Right forelimb (tissue), 1 donor: ENCODE measurements around the gene MSRB1.
"Not testable (repeated sequence)": the region's sequence is repeated elsewhere in the genome, so short reads cannot be mapped to it uniquely, and the experiment has no call there.

ENCODE experiments used
- DNase-seq: peaks from one replicate; pipeline ENCODE4 v3.0.0-alpha.2; 2018

Gene MSRB1

DNA sequence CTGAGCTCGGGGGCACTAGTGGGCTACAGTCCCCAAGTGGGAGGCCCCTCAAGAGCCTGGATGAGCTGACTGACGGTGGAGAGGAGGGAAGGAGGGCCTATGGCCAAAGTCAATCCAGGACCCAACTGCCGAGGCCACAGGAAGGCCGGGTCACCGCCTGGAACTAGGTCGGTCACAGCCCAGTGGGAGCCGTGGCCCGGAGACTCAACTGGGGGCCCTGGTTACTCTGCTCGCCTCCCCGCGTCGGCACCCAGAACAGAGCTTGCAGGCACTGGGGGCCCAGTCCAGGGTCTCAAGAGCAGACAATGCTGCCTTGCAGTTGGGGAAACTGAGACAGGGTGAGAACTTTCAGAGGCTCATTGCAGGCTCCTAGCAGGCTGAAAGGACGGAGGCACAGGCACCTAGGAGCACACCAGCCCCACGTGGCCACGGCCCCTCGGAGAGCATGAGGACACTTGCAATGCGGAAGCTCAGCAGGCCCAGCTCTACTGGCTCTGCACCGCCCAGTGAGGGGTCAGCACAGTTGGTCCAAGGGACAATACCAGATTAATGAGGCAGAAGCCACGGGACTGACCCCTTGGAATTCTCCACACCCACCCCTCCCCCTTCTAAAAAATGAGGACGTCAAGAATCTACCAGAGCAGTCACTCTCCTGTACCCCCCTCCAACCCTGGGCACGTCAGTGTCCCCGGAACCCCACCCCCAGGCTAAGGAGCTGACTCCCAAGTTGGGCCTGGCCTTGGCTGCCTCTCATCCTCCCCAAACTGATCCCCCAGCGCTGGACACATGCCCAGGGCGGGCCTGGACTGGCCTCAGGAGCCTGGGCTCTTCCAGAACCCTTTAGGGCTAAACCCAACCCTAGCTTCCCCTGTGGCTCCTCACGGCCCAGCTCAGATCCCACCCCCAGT lies 27.0 kb downstream of the MSRB1 start:
- no peak for DNase-seq

DNA sequence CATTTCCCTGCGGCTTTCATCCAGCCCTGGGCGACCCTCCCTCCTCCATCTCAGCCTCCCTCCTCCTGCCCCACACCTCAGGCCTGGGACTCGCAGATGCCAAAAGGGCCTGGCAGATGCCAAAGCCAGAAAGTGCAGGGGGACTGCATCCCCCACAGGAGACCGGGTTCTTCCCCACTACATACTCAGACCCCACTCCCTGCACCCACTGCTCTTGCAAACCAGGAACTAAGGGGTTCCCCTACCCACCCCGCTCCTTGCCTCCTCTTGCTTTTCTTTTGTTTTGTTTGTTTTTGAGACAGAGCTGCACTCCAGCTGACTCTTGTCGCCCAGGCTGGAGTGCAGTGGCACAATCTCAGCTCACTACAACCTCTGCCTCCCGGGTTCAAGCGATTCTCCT lies 28.0 kb downstream of the MSRB1 start:
- DNase-seq: no peak

DNA sequence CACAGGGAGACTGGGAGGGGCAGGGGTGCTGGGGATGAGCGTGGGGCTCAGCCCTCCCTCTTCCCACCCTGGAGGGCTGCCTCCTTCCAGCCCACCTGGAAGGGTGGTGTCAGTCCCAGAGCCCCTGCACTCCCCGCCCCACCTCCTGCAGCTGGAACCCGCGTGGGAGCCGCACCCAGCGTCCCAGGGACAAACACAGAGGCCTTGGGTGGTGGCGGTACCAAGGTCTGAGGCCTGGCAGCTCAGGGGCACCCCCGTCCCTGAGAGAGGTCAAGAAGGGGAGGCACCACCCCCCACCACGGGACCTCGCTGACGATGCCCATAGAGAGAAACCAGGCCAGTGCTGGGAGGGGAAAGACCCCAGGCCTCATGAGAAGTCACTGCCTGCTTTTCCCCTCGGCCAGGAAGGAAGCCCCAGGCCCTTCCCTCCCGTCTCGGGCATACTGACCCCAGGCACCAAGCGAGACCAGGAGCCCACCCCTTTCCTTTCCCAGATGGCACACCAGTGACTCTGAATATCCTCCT lies 28.9 kb downstream of the MSRB1 start:
- no peak for DNase-seq

DNA sequence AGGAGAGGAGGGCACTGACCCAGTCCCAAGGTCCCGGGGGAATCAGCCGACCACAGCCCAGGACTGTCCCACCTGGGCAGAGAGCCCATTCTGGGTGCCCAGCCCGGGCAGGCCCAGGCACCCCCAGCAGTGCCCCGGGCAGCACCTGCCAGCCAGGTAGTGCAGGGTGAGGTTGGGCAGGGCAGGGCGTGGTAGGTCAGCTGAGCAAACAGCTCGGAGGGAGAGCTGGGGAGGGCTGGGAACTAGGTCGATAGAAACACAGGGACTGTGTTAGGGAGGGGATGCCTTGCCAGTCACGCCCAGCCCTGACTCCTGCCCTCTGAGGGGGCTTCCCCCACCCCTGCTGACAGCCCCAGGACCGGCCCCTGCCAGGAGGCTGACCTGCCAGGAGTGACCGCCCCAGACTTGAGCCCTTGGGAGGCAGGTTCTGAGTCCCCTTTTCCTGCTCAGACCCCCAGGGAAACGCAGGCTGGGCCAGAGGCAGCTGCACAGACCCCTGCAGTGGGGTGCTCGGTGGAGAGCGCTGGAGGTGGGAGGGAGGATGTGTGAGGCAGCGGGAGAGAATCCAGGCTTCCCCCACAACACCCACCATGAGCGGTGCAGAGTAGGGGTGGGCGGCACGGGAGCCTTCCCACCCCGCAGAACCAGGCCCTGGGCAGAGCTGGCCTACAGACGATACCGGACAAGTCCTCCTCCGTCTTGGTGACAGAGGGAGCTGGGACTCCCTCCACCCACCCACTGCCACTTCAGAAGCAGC lies 29.5 kb downstream of the MSRB1 start:
- DNase-seq: no peak

DNA sequence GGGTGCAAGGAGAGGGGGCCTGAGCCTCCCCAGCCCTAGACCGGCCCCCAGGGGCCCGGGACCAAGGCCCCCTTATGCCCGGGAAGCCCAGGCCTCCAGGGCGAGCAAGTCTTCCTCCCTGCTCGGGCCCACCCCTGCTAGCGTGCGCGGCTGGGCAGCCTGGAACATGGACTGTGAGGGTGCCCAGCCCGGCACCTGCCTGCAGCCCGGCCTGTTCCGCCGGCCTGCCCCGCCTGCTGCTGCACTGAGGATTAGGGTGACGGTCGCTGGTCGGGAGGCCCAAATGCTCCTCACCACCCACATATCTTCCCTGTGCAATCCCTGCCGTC lies 30.8 kb downstream of the MSRB1 start:
- DNase-seq: no peak

DNA sequence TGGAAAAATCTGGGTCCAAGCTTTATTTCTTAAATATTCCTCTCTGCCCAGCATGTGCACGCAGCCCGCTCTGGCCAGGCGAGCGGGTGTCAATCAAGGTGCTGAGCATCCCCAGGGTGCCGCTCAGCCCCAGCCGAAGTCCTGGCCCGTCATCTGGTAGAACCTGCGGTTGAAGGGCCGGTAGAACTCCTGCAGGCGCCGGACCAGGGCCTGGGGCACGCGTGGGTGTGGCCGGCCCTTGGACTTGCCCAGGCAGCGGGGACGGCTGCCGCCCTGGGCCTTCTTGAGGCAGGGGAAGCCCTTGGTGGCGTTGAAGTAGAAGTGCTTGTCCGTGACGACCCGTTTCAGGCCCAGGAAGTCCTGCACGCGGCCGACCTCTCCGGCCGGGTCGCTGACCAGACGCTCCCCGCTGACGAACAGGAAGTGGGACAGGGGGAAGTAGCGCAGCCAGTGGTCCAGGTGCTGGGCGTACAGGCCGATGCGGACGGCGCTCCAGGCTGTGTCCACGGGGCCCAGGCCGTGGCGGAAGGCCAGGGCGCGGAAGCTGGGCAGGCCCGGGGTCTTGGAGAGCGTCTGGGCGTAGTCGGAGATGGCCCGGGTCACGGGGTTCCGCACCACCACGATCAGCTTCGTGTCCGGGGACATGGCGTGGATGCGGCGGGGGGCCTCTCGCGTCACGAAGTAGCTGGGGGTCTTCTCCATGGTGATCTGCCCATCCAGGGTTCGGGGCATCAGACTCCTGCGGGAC lies 31.4 kb downstream of the MSRB1 start:
- DNase-seq: peak; percentile 37

DNA sequence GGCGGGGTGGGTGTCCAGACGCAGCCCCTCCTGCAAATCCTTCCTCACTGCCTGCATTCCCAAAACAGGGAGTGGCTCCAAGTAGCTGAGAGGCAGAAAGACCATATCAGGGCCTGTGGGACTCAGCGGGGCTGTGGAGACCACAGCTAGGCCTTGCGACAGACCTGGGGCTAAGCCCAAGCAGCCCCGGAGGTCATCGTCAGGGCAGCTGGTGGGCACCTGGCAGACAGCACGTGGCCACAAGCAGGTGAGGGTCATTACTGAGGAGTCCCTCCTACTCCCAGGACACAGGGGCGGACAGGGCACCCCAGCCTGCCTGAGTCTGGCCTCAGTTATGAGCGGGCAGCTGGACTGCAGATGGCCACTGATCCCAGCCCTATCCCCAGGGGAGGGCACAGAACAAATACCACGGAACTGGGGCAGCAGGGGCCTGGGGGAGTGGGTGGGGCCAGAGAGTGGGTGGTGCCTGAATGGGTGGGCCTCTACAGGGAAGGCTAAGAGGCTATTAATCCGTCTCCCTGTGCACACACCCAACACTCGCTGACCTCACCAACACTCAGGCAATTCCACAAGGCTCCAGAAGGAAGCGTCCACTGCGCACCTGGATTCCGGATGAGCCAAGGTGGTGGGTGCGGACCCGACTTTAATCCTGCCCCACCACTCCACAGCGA lies 33.3 kb downstream of the MSRB1 start:
- no peak for DNase-seq

DNA sequence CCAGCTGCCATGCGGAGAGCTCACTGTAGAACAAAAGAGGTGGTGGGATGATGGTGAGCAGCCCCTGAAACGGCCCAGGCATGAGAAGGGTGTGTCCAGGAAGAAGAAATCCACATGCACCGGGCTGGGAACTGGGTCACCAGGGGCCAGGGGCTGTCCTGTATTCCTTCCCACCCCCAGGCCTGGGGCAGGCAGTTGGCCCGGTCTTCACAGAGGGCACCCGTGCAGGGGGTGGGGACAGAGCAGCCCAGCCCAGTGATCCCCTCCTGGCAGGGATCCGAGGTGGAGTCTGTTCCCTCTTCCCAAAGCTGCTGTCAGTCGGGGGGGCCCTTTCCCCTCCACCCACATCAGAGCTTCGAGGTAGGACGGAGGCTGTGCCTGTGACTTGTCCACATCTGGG lies 34.0 kb downstream of the MSRB1 start:
- no peak for DNase-seq

DNA sequence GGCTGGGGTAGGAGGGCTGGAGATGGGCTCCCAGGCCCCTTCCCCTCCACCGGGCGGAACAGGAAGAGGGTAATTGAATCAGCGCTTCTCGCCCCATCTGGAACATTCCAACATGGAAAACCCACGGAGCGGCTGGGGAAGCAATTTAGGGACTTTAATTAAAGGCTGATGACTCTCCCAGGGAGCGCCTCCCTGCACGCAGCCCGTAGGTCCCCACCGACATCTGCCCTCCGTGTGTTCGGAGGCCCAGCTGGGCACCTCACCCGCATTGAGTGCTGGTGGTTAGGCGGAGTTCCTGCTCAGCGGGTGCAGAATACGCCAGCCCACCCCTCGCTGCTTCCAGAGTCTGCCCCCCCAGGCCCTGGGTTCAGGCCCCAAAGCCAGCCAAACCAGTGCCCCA lies 34.8 kb downstream of the MSRB1 start:
- DNase-seq: no peak

DNA sequence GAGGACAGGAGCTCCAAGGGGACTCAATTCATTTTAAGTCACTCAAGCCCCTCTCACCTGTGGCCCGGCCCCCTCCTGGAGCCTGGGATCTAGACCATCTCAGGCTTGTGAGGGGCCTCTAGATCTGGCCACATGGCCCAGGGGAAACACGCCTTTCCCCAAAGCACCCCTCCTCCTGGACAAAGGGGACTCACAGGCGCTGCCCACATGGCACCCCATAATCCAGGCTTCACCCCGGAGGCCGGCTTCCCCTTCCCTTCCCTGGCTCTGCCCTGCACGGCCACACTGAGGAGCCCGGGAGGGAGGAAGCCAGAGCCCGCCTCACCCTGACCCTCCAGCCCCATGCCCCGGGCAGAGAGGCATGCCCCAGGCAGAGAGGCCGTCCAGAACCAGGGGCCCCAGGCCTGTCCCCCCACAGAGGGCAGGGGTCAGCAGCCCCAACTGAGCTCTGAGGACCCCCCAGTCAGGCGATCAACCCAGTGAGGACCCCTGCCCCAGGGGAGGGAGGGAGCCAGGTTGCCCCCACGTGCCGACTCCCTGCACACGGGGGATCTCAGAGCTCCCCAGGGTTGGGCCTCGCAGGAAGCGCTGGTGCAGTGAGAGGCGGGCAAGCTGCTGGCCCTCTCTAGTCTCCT lies 35.7 kb downstream of the MSRB1 start:
- no peak for DNase-seq

DNA sequence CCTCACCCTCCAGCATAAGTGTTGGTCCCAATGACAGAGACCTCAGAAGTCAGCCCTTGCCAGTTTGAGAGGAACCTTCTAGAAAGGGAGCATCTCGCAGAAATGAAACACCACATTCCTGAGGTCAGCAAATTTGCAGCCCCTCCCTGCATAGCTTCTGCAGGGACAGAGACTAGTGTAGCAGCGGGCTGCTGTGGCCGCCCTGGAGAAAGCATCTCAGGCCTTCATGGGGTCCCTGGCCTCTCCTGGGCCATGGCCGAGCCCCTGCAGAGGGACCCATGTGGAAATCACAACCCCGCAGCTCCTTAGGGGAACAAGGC lies 36.2 kb downstream of the MSRB1 start:
- no peak for DNase-seq

DNA sequence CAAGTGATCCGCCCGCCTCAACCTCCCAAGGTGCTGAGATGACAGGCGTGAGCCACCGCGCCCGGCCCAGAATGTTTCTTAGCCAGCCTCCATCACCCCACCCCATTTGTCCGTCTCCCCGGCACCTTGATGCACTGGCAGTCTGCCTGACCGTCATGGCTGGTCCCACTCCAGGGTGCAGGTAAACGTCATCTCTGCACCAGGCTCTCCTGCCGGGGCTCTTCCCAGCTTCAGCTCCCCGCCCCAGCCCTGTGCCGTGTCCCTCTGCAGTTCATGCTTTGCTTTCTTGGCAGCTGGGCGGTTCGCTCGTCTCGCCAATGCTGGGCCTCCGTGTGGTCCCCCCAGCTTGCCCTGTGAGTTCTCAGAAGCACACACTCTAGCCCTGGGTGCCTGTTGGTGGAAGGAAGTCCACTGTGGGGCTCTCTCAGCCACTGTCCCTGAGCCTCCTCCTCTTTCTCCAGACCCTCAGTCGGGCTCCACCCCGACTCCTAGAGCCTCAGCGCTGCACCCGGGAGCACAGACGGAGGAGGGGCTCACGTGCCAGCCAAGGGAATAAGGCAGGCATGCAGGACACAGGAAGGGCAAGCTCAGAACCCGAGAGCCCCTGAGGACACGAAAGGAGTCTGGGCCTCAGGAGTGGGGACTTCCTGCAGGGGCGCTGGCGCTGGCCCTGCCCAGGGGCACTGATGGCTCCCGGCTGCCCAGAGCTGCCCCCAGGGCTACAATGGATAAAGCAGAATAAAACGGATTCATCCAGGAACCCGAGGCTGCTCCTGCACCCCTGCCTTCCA lies 36.7 kb downstream of the MSRB1 start:
- no peak for DNase-seq

DNA sequence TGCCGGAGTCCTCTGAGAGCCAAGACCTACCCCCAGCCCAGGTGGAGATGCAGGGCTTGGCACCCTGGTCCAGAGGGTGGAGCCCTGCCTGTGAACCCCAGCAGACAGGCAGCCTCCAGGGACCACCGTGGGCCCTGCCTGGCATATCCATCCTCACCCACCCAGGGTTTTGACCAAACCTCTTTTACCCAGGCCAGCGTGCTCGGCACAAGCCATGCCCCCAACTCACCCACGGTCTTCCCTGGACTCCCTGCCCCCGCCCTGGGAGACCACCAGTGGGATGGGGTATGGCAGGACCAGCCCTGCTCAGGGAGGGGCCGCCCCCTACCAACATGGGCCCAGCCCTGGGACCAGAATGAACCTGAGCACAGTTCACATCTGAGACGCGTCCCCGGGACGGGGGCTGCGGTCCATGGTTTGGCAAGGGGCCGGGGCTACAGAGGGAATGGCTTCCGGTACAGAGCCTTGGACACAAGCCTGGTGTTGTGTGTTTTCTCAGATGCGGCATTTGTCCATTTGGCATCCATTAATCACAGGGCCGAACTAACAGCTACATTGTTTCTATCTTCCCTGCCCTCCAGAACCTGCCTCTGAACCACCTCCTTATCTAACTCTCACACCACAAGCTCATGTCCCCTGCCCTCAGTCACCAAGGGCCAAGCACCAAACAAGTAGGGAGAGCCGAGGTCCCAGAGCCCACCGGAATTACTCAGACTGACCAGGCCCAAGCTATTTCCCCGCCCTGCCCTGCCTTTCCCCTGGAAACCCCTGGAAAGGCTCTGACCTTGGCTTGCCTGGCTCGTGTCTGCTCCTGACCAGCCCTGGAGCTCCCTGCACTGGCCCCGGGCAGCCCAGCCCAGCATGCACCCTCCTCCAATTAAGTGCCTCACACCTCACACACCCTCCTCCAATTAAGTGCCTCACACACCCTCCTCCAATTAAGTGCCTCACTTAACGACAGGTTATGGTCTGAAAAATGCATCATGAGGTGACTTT lies 38.9 kb downstream of the MSRB1 start:
- no peak for DNase-seq

DNA sequence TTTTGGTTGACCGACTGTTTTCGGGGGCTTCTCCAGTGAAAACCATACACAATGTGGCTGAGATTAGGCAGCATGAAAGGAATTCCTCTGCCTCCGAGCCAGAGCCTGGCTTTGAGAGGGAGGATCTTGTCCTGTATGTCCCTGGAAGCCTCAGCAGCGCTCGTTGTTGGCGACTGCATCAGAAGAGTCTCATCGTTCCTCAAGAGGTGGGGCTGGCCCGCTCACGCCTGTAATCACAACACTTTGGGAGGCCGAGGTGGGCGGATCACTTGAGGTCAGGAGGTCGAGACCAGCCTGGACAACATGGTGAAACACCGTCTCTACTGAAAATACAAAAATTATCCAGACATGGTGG lies 39.8 kb downstream of the MSRB1 start:
- no peak for DNase-seq

DNA sequence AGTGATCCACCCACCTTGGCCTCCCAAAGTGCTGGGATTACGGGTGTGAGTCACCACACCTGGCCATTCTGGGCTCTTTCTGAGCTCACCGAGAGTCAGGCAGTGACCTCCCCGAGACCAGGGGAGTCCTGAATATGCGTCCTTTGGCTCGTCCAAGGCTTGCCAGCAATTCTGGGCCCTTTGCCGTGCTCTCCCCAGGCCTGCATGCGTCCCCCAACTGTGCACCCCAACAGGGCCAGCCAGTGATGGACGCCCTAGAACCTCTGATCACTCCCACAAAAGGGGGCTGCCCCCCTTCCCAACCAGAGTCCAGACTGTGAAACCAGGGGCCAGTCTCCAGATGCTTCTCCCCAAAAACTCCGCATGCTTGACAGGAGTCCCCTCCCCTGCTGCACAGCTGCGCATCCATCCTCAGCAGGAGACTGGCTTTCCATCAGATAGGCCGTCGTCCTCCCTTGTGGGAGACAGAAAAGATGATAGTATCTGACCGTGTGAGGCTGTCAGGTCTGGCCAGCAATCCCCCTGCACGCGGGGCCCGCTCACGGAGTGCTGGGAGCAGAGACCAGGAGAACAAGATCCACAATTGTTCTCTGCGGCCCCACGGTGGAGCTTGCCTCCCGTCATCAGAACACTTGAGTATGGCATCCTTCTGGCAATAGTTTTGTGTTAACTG lies 40.3 kb downstream of the MSRB1 start:
- DNase-seq: no peak

DNA sequence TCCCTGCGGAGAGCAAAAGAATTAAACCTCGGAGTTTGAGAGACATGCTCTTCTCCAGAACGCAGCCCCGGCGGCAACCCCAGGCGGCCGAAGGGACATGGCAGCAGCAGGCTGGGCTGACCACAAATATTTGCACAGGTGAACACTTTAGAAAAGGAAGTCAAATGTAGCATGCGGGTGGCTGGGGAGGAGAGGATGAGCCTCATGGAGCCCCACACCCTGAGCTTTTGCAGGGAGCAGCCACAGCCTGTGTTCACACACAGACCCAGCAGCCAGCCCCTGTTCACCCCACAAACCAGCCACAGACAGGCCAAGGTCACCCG lies 42.6 kb downstream of the MSRB1 start:
- no peak for DNase-seq

DNA sequence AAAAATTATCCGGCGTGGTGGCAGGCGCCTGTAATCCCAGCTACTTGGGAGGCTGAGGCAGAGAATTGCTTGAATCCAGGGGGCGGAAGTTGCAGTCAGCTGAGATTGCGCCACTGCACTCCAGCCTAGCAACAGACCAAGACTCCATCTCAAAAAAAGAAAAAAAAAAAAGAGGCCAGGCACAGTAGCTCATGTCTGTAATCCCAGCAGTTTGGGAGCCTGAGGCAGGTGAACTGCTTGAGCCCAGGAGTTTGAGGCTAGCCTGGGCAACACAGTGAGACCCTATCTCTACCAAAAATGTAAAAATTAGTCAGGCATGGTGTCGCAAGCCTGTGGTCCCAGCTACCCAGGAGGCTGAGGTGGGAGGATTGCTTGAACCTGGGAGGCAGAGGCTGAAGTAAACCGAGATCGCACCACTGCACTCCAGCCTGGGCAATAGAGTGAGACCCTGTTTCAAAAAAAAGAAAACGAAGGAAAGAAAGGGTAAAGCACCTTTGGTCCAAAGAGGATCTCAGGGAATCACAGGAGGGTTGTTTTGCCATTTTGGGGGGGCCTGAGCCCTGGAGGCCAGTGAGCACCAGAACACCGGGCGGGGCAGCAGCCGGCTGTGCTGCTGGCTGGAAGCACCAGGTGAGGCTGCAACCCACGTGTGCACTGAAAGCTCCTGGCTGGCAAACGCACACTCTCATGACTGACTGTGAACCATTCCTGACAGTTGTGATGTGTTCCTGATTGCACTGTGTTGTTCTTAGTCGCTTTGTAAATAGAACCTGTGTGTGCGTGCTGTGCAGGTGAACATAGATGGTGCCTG lies 43.2 kb downstream of the MSRB1 start:
- no peak for DNase-seq

DNA sequence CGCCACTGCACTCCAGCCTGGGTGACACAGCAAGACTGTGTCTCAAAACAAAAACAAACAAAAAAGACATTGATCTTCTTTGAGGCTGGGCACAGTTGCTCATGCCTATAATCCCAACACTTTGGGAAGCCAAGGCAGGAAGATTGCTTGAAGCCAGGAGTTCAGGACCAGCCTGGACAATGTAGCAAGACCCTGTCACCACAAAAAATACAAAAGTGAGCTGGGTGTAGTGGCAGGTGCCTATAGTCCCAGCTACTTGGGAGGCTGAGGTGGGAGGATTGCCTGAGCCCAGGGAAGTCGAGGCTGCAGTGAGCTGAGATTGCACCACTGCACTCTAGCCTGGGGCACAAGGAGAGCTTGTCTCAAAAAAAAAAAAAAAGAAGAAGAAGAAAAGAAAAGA lies 45.3 kb downstream of the MSRB1 start:
- not testable (repeated sequence) for DNase-seq
